ENCODE data around the gene MLXIP.
"Not testable (repeated sequence)": the region's sequence is repeated elsewhere in the genome, so short reads cannot be mapped to it uniquely, and the experiment has no call there.

MLXIP gene, protein sequence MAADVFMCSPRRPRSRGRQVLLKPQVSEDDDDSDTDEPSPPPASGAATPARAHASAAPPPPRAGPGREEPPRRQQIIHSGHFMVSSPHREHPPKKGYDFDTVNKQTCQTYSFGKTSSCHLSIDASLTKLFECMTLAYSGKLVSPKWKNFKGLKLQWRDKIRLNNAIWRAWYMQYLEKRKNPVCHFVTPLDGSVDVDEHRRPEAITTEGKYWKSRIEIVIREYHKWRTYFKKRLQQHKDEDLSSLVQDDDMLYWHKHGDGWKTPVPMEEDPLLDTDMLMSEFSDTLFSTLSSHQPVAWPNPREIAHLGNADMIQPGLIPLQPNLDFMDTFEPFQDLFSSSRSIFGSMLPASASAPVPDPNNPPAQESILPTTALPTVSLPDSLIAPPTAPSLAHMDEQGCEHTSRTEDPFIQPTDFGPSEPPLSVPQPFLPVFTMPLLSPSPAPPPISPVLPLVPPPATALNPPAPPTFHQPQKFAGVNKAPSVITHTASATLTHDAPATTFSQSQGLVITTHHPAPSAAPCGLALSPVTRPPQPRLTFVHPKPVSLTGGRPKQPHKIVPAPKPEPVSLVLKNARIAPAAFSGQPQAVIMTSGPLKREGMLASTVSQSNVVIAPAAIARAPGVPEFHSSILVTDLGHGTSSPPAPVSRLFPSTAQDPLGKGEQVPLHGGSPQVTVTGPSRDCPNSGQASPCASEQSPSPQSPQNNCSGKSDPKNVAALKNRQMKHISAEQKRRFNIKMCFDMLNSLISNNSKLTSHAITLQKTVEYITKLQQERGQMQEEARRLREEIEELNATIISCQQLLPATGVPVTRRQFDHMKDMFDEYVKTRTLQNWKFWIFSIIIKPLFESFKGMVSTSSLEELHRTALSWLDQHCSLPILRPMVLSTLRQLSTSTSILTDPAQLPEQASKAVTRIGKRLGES

GRCh38 chr12:122078141-122079032 is at the start of gene MLXIP:
Gene MLXIP, plus strand, starts transcription at chr12:122078756. Its CDS starts 98 bp downstream, at chr12:122078854.
- peak; percentile 82 to 83 for DNase-seq

- DNase-seq: no peak
Measured at GRCh38 chr12:122028905-122029560, 49.5 kb upstream of the MLXIP start.

DNA sequence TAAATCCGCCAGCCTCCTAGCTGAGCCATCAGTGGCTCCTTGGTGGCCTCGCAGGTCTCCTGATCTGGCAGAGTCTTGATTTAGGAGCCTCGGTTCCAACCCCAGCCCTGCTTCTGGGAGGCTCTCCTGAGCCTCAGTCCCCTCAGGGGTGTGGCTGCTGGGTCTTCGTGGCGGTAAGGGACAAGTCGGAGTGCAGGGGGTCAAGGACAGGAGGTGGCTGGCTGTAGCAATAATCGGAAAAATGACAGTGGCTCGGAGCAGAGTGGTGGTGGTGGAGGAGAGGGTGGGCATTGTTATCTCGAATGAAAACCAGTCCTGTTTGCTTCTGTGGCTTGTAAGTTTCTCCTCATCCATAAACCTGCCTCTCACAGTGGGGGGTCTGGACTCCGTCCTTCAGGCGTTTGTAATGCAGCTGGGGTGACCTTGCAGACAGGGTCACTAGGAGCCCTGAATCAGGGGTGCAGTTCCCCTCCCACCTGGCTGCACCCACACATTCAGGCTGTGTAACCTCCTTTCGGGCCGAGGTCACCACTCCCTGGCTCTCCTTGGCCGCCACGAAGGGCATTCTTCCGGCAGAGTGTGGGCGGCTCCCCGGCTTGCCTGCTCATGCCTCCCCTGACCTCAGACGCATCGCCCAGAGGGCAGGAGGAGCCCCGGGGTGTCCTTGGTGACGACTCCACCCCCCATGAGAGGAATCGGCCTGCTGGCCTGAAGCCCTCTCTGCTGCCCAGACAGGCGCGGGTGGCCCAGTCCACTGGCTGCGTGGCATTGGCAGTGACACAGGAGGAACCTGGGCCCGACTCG is 48.7 kb upstream of the MLXIP start:
- DNase-seq: no peak

DNA sequence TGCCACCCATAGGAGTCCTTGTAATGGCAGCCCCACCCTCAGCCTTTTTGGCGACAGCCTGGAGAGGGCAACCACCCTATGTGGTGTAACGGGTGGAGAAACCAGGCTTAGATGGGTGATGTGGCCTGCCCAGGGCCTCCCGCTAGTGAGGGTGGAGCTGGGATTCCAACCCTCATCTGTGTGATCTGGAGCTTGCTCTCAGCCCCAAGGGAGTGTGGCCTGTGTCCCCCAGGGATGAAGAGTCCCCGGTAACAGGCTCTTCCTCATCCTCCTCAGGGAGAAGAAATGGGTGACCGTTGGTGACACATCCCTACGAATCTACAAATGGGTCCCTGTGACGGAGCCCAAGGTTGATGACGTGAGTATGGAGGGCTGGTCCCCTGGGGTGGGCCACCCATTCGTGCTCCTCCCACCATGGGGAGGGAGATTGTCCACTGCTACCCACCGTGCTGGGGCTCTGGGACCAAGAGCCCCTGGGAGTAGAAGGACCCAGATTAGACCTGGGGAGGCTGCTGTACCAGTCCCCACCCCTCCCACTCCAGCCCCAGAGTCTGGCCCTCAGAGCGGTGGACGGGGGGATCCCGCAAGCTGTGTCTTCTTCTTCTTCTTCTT is 48.0 kb upstream of the MLXIP start:
- DNase-seq: no peak

DNA sequence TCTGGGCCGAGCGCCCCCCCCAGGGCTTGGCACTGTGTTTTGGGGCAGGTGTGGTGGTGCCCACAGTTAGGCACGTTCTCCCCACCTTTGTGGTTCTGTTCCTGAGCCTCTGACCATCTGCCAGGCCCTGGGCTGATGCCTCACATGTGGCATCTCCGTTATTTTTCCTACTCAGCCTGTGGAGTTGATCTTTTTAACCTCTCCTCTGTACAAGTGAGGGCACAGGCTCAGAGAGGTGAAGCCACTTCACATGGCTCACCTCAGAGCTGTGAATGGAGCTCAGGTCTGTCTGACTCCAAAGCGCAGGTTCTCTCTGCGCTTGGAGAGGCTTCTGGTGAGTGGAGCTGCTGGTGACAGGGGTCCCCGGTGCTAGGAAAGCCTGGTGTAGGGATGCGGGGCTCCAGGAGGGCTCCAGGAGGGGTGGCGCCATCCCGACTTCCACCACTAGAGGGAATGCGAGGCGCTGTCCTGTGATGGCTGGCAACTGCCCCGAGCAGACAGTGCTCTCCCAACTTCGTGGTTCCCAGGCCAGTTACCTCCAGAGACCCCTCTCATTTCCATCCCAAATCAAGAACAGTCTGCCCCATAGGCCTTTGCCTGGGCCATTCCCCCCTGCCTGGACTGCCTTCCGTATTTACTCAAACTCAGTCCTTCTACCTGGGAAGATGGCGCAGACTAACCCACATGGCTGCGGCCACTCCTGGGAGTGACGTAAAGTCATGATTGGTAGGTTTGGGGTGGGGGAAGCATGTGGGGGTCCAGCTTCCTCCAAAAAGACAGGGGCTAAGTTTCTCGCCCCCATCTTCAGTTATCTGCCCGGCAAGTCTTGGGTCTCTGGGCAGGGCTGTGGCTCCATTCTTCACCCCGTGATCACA is 47.0 kb upstream of the MLXIP start:
- DNase-seq: peak in 1 of 2 experiments; percentile 21

GRCh38 chr12:122032580-122032979 is 46.0 kb upstream of the MLXIP start:
- no peak for DNase-seq

DNA sequence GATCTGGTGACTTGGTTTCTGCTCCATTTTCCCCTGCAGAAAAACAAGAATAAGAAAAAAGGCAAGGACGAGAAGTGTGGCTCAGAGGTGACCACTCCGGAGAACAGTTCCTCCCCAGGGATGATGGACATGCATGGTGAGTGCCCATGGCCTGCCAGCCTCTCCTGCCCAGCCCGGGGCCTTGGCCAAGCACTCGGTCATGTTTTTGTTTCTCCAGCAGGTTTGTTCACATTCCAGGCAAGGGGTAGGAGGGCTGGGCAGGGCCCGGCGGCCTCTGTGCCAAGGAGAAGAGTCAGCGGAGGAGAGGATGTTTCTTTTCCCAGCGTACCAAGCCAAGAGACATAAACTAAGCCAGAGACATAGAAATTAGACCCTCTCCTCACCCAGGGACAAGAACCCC is 43.3 kb upstream of the MLXIP start:
- DNase-seq: no peak

DNA sequence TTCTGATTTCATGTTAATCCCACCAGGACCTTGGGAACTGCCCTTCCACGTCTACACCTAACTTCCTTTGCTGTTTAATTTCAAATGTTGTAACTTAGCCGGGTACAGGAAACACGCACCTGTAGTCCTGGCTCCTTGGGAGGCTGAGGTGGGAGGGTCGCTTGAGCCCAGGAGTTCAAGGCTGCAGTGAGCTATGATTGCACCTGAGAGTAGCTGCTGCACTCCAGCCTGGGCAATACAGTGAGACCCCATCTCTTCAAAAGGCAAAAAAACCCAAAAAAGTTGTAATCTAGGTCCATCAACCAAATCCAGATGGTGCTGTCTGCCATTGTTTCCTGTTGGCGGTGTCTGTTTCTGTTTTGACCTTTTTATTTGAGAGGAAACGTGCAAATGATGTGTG is 42.4 kb upstream of the MLXIP start:
- DNase-seq: no peak

DNA sequence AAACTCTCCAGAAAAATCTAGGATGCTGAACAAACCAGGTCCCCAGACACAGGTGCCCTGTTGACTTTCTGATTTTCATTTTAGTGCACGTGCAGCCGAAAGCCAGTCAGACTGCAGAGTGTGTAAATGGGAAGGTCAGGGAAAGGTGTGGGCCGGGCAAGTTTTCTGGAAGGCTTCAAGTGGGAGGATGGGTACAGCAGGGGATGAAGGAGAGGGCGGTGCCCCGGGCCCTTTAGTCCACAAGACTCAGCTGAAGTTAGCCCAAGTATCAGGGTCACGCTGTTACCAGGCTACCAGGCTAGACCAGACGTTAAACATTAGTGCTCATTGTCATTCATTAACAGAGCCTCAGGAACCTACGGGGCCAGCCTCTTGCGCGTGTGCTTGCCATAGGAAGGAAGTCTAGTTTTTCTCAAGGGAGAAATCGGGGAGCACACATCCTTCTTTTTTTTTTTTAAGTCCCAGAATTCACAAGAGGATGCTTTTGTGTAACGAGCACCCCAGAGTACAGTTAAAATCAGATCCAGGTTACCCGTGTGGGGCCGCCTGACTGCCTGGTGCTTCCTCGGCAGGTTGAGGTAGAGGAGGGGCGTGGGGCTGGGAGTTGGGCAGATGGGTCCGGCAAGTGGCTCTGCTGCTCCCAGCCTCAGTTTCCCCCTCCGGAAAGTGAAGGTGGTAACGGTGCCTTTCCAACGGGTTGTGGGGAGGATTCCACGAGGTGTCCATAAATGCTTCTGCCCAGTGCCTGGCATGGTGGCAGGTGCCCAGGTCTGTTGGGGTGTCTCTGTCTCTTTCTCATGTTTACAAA is 37.8 kb upstream of the MLXIP start:
- DNase-seq: no peak

GRCh38 chr12:122041458-122041857 is 37.1 kb upstream of the MLXIP start:
- not testable (repeated sequence) for DNase-seq

- no peak for DNase-seq
Measured at GRCh38 chr12:122042910-122043309, 35.6 kb upstream of the MLXIP start.

DNA sequence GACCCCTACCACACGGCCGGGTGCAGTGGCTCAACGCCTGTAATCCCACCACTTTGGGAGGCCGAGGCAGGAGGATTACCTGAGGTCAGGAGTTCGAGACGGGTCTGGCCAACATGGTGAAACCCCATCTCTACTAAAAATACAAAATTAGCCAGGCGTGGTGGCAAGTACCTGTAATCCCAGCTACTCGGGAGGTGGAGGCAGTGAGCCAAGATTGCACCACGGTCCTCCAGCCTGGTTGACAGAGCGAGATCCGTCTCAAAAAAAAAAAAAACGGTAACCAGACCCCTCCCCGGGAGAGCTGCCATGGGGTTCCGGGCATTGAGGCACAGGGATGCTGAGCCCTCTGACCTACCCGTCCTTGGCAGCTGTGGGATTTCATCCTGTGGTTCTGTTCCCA is 35.1 kb upstream of the MLXIP start:
- no peak for DNase-seq

GRCh38 chr12:122045262-122045661 is 33.3 kb upstream of the MLXIP start:
- DNase-seq: no peak

DNA sequence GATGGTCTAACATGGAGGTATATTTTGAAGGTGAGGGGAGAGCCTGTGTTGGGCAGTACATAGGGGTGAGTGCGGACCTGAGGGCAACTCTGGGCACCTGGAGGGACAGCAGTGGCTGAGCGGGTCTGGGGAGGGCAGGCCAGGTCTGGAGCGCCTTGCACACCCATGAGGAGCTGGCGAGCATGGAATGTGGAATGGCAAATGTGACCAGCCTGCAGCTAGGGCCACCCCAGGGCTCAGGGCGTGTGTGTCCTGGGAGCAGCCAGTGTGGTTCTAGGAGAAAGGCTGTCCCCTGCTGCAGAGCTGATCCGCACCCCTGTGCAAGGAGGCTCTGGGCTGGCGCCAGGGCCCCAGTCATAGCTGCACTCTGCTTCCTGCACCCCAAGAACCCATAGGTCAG is 32.4 kb upstream of the MLXIP start:
- no peak for DNase-seq

- no peak for DNase-seq
Measured at GRCh38 chr12:122048151-122048550, 30.4 kb upstream of the MLXIP start.

DNA sequence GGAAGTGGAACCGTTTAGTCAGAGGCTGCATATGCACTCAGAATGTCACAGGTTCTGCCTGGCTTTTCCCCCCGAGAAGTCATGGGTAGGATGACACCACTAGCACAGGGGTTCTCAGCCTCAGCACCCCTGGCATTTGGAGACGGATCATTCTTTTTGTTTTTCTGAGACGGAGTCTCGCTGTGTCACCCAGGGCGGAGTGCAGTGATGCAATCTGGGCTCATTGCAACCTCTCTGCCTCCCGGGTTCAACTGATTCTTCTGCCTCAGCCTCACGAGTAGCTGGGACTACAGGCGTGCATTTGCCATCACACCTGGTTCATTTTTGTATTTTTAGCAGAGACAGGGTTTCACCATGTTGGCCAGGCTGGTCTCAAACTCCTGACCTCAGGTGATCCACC is 28.7 kb upstream of the MLXIP start:
- no peak for DNase-seq

GRCh38 chr12:122050706-122051105 is 27.9 kb upstream of the MLXIP start:
- DNase-seq: no peak

- no peak for DNase-seq
Measured at GRCh38 chr12:122051231-122051876, 27.2 kb upstream of the MLXIP start.
